ENCODE results near the gene PARP4. TPM values are rescaled to one million over a fixed set of nuclear protein-coding genes. Genes with fewer than 3 reads are reported as not detected.
"Not testable (repeated sequence)": the region's sequence is repeated elsewhere in the genome, so short reads cannot be mapped to it uniquely, and the experiment has no call there.

Gene PARP4
- total RNA-seq, 1 donor from 2014 or later, result 41.9 TPM

DNA sequence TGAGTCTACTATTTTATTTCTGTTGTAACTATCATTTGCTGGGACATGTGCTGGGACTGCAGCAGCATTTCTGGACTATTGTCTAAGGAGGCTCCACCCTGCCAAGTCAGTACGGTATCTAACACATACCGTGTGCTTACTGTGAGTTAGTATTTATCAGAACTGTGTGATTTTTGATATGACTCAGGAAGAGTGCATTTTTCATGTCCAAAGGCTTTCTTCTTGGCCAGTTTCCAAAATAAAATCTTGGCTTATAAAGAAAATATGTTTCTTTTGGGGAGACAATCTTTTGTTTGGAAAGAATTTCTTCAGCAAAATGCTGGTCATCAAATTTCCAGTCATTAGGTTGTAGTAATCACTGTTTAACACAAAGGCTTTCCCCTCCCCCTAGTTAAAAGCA is 11.6 kb downstream of the PARP4 start:
- DNase-seq (ENCODE audit: low spot score), result no peak
- Mint-ChIP-seq H3K4me3 (no peak overlapping the region), H3K27me3 (ENCODE audit: insufficient read depth) (no peaks in the 10 kb centered on the region), H3K9me3 (no peaks in the 10 kb centered on the region), H3K4me1 (ENCODE audit: low read depth) (peaks cover 16% of the 10 kb centered on the region), H3K27ac (no peak overlapping the region), H3K36me3 (ENCODE audit: low read depth) (peaks cover 32% of the 10 kb centered on the region)
- intact Hi-C loops (cut with micrococcal nuclease), result no loop called here

DNA sequence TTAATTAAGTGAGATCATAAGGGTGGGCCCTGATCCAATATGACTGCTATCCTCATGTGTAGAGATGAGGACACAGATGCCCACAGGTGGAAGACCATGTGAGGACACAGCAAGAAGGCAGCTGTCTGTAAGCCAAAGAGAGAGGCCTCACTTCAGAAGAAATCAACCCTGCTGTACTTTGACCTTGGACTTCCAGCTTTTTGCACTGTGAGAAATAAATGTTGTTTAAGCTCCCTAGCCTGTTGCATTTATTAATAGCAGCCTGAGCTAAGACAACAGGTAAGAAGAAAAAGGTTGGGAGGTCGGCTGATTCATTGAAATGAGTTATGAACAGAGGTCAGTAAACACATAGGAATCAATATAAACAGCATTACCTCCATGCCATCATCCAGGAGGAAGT is 14.8 kb downstream of the PARP4 start:
- intact Hi-C loops (cut with micrococcal nuclease), result no loop called here
- no peak for DNase-seq (ENCODE audit: low spot score)
- H3K27ac Mint-ChIP-seq, result no peak overlapping the region
- peaks cover 49% of the 10 kb centered on the region for H3K36me3 Mint-ChIP-seq (ENCODE audit: low read depth)
- H3K4me3 Mint-ChIP-seq, result no peak overlapping the region
- peaks cover 10% of the 10 kb centered on the region for H3K4me1 Mint-ChIP-seq (ENCODE audit: low read depth)
- no peaks in the 10 kb centered on the region for H3K27me3 Mint-ChIP-seq (ENCODE audit: insufficient read depth)
- H3K9me3 Mint-ChIP-seq, result no peaks in the 10 kb centered on the region

DNA sequence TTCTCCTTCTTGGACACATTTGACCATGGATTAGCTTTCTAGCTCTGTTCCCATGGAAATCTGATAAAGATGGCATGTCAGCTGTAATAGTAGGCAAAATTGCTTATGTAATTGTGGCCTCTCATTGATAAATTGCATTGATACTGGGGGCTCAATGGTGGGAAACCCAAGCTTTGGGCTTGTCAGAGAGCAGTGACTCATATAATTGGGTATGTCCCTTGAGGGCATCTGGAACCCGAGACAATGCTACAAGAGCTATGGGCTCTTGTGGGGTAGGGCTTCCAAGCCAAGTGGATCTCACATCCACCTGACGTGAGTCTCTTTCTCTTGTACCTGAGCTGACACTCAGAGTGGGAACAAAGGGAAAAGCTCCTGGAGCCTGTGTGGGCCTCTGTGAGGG is 16.3 kb downstream of the PARP4 start:
- DNase-seq (ENCODE audit: low spot score); intact Hi-C loops (cut with micrococcal nuclease); H3K4me3 Mint-ChIP-seq; H3K4me1 Mint-ChIP-seq (ENCODE audit: low read depth); H3K27ac Mint-ChIP-seq; H3K27me3 Mint-ChIP-seq (ENCODE audit: insufficient read depth); H3K9me3 Mint-ChIP-seq: not testable (repeated sequence)
- H3K36me3 Mint-ChIP-seq (ENCODE audit: low read depth), result peaks cover 44% of the 10 kb centered on the region

DNA sequence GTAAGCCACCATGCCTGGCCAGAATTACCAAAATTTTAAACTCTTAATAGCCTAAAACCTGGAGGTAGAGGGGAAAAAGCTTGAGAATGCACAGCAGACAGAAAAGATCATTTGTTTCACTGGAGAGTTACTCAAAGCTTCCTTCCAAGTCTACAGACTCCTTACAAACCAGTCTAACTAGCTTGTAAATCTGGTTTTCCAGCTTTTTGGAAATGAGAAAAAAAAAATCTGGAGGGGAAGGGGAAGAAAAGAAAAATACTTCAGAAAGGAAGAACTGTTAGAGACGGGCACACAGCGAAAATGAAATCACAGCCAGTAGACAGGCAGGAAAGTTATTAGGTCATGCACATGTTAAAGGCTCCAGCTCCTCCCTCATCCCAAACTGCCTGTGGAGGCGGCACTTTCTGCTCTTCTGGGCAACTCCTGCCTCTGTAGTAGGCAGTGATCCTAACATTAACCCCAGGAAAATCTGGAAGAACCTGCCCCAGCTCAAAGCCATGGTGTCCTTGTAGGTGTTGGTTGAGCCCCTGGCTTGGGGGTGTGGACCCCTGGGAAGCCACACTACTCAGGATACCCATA is 17.3 kb downstream of the PARP4 start:
- H3K27ac Mint-ChIP-seq, result no peak overlapping the region
- no peaks in the 10 kb centered on the region for H3K4me1 Mint-ChIP-seq (ENCODE audit: low read depth)
- H3K4me3 Mint-ChIP-seq, result no peak overlapping the region
- H3K27me3 Mint-ChIP-seq (ENCODE audit: insufficient read depth), result no peaks in the 10 kb centered on the region
- intact Hi-C loops (cut with micrococcal nuclease), result no loop called here
- no peak for DNase-seq (ENCODE audit: low spot score)
- H3K9me3 Mint-ChIP-seq, result no peaks in the 10 kb centered on the region
- H3K36me3 Mint-ChIP-seq (ENCODE audit: low read depth), result peaks cover 52% of the 10 kb centered on the region

DNA sequence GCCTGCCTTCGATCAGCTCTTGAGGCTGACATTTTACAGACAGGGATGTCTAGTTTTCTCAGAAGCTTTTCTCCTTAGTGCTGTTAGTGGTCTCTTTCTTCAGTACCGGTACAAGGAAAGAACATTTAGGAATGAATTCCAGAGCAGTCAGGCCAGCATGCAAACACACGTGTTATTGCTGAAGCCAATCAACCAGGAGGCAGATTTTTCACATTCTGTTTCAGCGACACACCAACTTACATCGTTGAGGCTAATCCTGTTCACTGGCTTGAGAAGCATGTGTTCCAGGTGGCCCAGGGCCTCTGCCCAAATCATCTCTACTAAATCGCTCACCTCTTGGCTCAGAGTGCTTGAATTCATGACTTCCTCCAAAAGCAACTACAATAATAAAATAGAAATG is 19.2 kb downstream of the PARP4 start:
- H3K4me1 Mint-ChIP-seq (ENCODE audit: low read depth), result no peaks in the 10 kb centered on the region
- H3K36me3 Mint-ChIP-seq (ENCODE audit: low read depth), result peaks cover 65% of the 10 kb centered on the region

DNA sequence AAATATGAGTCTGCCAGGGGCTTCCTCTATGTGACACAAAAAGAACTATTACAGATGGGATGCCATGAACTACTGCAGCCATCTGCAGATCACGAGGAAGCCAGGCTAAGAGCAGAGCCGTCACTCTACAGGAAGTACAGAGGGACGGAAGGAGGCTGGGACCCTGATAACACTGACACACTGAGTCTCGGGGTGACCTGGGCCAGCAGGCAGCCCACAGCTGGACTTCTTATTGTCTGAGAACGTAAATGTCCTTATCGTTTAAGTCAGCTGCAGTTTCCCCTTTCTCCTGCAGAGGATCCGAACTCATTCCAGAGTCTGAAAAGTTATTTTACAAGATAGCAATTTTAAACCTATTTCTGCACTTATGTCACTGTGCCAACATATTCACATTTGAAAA is 20.7 kb downstream of the PARP4 start:
- DNase-seq (ENCODE audit: low spot score), result no peak
- H3K27me3 Mint-ChIP-seq (ENCODE audit: insufficient read depth), result no peaks in the 10 kb centered on the region
- peaks cover 58% of the 10 kb centered on the region for H3K36me3 Mint-ChIP-seq (ENCODE audit: low read depth)
- no peaks in the 10 kb centered on the region for H3K9me3 Mint-ChIP-seq
- intact Hi-C loops (cut with micrococcal nuclease), result no loop called here
- no peak overlapping the region for H3K27ac Mint-ChIP-seq
- H3K4me3 Mint-ChIP-seq, result no peak overlapping the region
- no peaks in the 10 kb centered on the region for H3K4me1 Mint-ChIP-seq (ENCODE audit: low read depth)

More for the DNA sequence above, 19.2 kb downstream of the PARP4 start:
- Mint-ChIP-seq H3K27ac (no peak overlapping the region), H3K9me3 (no peaks in the 10 kb centered on the region), H3K4me3 (no peak overlapping the region), H3K27me3 (ENCODE audit: insufficient read depth) (no peaks in the 10 kb centered on the region)
- no peak for DNase-seq (ENCODE audit: low spot score)
- intact Hi-C loops (cut with micrococcal nuclease), result no loop called here

DNA sequence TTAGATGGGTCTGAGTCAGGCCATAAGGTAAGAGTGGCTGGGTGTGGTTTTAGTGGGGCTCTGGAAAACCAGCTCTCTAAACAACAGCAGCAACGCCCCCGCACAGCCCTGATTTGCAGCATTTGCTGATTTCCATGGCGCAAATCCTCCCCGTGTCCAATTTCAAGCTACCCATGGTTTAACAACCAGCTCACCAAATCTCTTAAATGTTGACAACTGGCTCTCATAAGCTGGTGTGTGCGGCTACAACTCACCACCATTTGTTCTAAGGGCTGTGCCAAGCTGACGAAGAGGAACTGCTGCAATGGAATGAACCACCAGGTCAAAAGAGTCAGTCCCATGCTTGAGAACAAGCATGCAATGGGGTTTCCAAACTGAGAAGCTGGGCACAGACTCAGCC is 22.9 kb downstream of the PARP4 start:
- peaks cover 46% of the 10 kb centered on the region for H3K36me3 Mint-ChIP-seq (ENCODE audit: low read depth)

DNA sequence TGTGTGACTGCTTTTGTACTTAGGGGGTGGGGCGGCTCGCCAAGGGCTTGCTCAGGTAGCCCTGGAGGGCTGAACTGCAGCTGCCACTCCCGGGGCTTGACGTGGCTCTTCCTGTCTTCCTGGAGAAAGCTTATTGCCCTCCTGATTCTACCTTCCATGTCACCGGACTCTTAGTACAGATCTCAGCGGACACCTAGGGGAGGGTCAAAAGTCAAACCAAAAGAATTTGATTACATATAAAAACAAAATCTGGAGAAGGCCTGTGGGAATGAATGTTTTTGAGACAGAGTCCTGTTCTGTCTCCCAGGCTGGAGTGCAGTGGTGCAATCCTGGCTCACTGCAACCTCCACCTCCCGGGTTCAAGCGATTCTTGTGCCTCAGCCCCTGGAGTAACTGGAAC is 24.5 kb downstream of the PARP4 start:
- H3K4me1 Mint-ChIP-seq (ENCODE audit: low read depth); H3K27ac Mint-ChIP-seq; H3K4me3 Mint-ChIP-seq; DNase-seq (ENCODE audit: low spot score); H3K27me3 Mint-ChIP-seq (ENCODE audit: insufficient read depth); intact Hi-C loops (cut with micrococcal nuclease); H3K9me3 Mint-ChIP-seq: not testable (repeated sequence)
- H3K36me3 Mint-ChIP-seq (ENCODE audit: low read depth), result peaks cover 47% of the 10 kb centered on the region

More for the DNA sequence above, 22.9 kb downstream of the PARP4 start:
- Mint-ChIP-seq H3K4me3 (no peak overlapping the region), H3K4me1 (ENCODE audit: low read depth) (no peaks in the 10 kb centered on the region), H3K9me3 (no peaks in the 10 kb centered on the region), H3K27me3 (ENCODE audit: insufficient read depth) (no peaks in the 10 kb centered on the region), H3K27ac (no peak overlapping the region)
- DNase-seq (ENCODE audit: low spot score), result no peak
- intact Hi-C loops (cut with micrococcal nuclease), result no loop called here

DNA sequence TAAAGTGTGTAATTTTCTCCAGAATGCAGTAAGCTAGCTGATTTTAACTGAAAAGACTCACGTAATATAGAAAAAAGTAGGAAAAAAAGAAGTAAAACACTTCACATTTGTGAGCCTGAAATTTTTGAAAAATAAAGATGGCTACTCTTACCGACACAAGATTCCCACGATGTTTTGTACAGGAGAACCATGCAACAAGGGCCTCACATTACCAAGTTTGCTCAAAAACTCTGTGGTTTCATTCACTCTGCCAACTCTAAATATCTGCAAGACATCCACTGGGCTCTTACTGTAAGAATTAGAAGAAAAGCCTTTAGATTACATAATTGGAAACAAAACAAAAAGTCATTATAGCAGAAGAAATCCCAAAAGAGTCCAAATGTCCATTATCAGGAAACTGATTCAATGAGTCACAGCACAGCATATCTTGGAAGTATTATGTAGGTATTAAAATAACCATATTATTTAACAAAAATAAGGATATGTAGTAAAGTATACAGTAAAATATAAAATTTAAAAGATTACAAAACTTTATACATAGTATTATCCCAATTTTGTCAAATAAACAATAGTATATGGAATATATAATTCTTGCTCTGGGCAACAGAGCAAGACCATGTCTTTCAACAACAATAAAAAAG is 26.4 kb downstream of the PARP4 start:
- DNase-seq (ENCODE audit: low spot score); intact Hi-C loops (cut with micrococcal nuclease); H3K27ac Mint-ChIP-seq; H3K4me1 Mint-ChIP-seq (ENCODE audit: low read depth); H3K27me3 Mint-ChIP-seq (ENCODE audit: insufficient read depth); H3K4me3 Mint-ChIP-seq; H3K9me3 Mint-ChIP-seq: not testable (repeated sequence)
- peaks cover 57% of the 10 kb centered on the region for H3K36me3 Mint-ChIP-seq (ENCODE audit: low read depth)

DNA sequence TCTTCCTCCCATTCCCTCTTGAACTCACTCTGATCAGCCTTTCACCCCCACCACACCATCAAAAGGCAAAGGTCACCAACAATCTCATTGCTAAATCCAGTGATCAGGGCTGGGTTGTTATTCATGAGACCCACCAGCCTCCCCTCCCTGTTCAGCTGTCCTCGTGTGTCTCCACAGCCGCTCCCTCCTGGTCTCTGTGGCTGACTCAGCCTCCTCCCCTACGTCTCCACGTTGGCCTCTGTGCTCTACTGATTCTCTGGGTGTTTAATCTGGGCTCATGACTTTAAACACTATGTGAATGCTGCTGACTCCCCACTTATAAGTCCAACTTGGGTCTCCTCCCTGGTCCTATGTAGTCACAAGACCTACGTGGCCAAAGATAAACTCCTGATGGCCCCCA is 38.9 kb downstream of the PARP4 start:
- peaks cover 51% of the 10 kb centered on the region for H3K36me3 Mint-ChIP-seq (ENCODE audit: low read depth)
- no peak for DNase-seq (ENCODE audit: low spot score)
- H3K4me3 Mint-ChIP-seq, result no peak overlapping the region
- H3K27me3 Mint-ChIP-seq (ENCODE audit: insufficient read depth), result no peaks in the 10 kb centered on the region
- H3K4me1 Mint-ChIP-seq (ENCODE audit: low read depth), result no peaks in the 10 kb centered on the region
- peak overlapping the region; percentile 29 for H3K27ac Mint-ChIP-seq
- no peaks in the 10 kb centered on the region for H3K9me3 Mint-ChIP-seq
- intact Hi-C loops (cut with micrococcal nuclease), result no loop called here

DNA sequence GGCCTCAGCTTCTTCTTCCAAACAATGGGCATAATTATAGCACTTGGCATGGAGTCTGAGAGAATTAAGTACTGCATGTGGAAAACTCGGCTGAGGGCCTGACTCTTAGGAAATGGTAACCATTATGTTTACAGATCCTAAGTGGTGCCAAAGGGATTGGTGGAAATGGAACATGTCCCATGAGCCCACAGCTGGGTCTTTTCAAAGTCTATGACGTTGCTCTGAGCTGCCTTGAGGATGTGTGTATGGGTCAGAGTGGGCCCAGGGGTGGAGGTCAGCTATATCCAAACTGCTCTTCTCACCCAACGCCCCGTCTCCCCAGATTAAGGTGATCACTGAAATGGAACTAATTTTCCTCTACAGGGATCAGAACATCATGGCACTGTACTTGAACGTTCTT is 40.4 kb downstream of the PARP4 start:
- intact Hi-C loops (cut with micrococcal nuclease); H3K27me3 Mint-ChIP-seq (ENCODE audit: insufficient read depth); H3K9me3 Mint-ChIP-seq; DNase-seq (ENCODE audit: low spot score); H3K4me3 Mint-ChIP-seq; H3K27ac Mint-ChIP-seq; H3K4me1 Mint-ChIP-seq (ENCODE audit: low read depth): not testable (repeated sequence)
- H3K36me3 Mint-ChIP-seq (ENCODE audit: low read depth), result peaks cover 60% of the 10 kb centered on the region

DNA sequence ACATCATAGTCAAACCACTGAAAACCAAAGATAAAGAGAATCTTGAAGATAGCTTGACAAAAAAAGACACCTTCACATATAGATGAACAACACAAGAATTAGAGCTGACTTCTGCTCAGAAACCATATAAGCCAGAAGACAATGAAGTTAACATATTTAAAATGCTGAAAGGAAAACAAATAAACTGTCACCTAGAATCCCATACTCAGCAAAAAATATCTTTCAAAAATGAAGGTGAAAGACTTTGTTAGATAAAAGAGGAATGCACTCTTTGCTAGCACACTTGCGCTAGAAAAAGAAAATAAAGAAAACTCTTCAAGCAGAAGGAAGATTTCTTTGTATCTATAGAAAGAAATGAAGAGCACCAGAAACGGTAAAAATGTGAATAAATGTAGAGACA is 49.5 kb downstream of the PARP4 start:
- DNase-seq (ENCODE audit: low spot score), result no peak
- intact Hi-C loops (cut with micrococcal nuclease), result no loop called here
- H3K9me3 Mint-ChIP-seq, result no peaks in the 10 kb centered on the region
- H3K36me3 Mint-ChIP-seq (ENCODE audit: low read depth), result peaks cover 47% of the 10 kb centered on the region
- no peak overlapping the region for H3K4me3 Mint-ChIP-seq
- no peak overlapping the region for H3K27ac Mint-ChIP-seq
- no peaks in the 10 kb centered on the region for H3K27me3 Mint-ChIP-seq (ENCODE audit: insufficient read depth)
- peaks cover 39% of the 10 kb centered on the region for H3K4me1 Mint-ChIP-seq (ENCODE audit: low read depth)

DNA sequence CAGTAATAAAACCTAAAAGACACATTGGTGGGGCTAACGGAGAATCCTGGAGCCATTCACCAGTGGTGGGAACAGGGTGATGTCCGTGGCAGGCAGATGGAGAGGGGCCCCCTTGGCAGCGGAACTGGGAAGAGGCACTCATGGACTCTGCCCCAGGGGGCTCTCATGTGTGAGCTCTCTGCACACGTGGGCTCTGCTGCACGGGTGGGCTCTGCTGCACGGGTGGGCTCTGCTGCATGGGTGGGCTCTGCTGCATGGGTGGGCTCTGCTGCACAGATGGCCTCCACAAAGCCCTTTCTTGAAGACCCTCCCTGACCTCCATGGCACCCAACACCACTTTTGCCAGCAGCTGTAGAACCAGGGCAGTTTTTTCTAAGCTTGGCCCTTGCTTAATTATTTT is 52.3 kb downstream of the PARP4 start:
- Mint-ChIP-seq H3K9me3 (no peaks in the 10 kb centered on the region), H3K27ac (no peak overlapping the region), H3K4me1 (ENCODE audit: low read depth) (peaks cover 39% of the 10 kb centered on the region), H3K36me3 (ENCODE audit: low read depth) (peaks cover 37% of the 10 kb centered on the region), H3K27me3 (ENCODE audit: insufficient read depth) (no peaks in the 10 kb centered on the region), H3K4me3 (no peak overlapping the region)
- no peak for DNase-seq (ENCODE audit: low spot score)
- intact Hi-C loops (cut with micrococcal nuclease), result no loop called here

DNA sequence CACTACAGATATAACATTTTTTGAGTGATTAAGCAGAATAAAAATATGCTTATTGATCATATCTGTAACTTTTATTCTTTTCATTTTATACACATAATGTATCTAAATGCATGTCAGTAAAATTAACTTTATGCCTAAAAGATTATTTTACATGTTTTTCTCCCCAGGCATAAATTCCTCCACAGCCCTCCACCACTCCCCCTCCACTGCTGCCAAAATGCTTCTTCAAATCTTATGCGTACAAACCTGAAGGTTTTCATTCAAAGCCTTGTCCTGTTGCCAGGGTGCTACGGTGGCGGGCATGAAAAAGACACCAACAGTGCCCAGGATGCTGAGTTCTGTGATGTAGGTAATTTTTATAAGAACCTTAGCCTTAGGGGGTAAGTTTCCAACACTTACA is 52.9 kb downstream of the PARP4 start:
- no peaks in the 10 kb centered on the region for H3K27me3 Mint-ChIP-seq (ENCODE audit: insufficient read depth)
- intact Hi-C loops (cut with micrococcal nuclease), result loop anchor here (1.0 to 5.0 kb wide), 4 partner anchors 52 to 299 kb away; partner anchors contain the start of gene SPATA13
- DNase-seq (ENCODE audit: low spot score), result no peak
- no peak overlapping the region for H3K27ac Mint-ChIP-seq
- peaks cover 39% of the 10 kb centered on the region for H3K4me1 Mint-ChIP-seq (ENCODE audit: low read depth)
- no peak overlapping the region for H3K4me3 Mint-ChIP-seq
- peaks cover 37% of the 10 kb centered on the region for H3K36me3 Mint-ChIP-seq (ENCODE audit: low read depth)
- H3K9me3 Mint-ChIP-seq, result no peaks in the 10 kb centered on the region
